GM12891 (cell line): Measurements from ENCODE around the gene CEP57.
"Not testable (repeated sequence)": the region's sequence is repeated elsewhere in the genome, so short reads cannot be mapped to it uniquely, and the experiment has no call there.

ENCODE experiments used
- DNase-seq: peaks from one replicate; pipeline ENCODE4 v3.0.0; 2011; ENCODE audit warnings: low spot score; ENCODE audit not compliant: insufficient read length
- FAIRE-seq: peaks from 2 replicates; lab custom pipeline; 2011; peaks lifted over from hg19 to GRCh38; lab: Jason Lieb, UNC
- PAX5 ChIP-seq: IDR thresholded peaks from 2 replicates; pipeline ENCODE4 v1.6.1; 2011; ENCODE audit warnings: low read length, moderate library complexity, mild to moderate bottlenecking; ENCODE audit not compliant: insufficient read depth, severe bottlenecking
- POLR2A ChIP-seq: IDR thresholded peaks from 2 replicates; pipeline ENCODE4 v1.6.1; 2011; ENCODE audit warnings: low read depth, low read length, control low read depth
- POLR2AphosphoS5 ChIP-seq: IDR thresholded peaks from 2 replicates; pipeline ENCODE4 v1.6.1; 2011; ENCODE audit warnings: low read depth, low read length, control low read depth
- POU2F2 ChIP-seq: IDR thresholded peaks from 2 replicates; pipeline ENCODE4 v1.6.1; 2011; ENCODE audit warnings: low read depth, mild to moderate bottlenecking, control low read depth, low read length, moderate library complexity
- SPI1 ChIP-seq: IDR thresholded peaks from 2 replicates; pipeline ENCODE4 v1.6.1; 2011; ENCODE audit warnings: low read depth, low read length, control low read depth
- TAF1 ChIP-seq: IDR thresholded peaks from 2 replicates; pipeline ENCODE4 v1.6.1; 2011; ENCODE audit warnings: low read depth, low read length, control low read depth

Gene CEP57

GRCh38 chr11:95794086-95794485 lies 3.8 kb downstream of the CEP57 start:
- FAIRE-seq (no peak), DNase-seq (no peak)
- TF ChIP-seq POLR2AphosphoS5 (no peak), PAX5 (no peak), POLR2A (no peak), SPI1 (no peak), TAF1 (no peak), POU2F2 (no peak)

GRCh38 chr11:95795627-95796295 lies 5.5 kb downstream of the CEP57 start:
- no peak for FAIRE-seq
- DNase-seq = no peak
- TF ChIP-seq TAF1 = no peak
- TF ChIP-seq SPI1 = no peak
- no peak for TF ChIP-seq POLR2AphosphoS5
- TF ChIP-seq POLR2A = no peak
- no peak for TF ChIP-seq PAX5
- TF ChIP-seq POU2F2 = no peak

GRCh38 chr11:95796501-95796900 lies 6.2 kb downstream of the CEP57 start:
- TF ChIP-seq TAF1 (no peak), PAX5 (no peak), POLR2A (no peak), POU2F2 (no peak), POLR2AphosphoS5 (no peak), SPI1 (no peak)
- no peak for DNase-seq
- no peak for FAIRE-seq

GRCh38 chr11:95799546-95799945 lies 9.2 kb downstream of the CEP57 start:
- FAIRE-seq (no peak), DNase-seq (no peak)
- no peak for TF ChIP-seq POU2F2
- no peak for TF ChIP-seq PAX5
- no peak for TF ChIP-seq SPI1
- TF ChIP-seq POLR2A = no peak
- no peak for TF ChIP-seq TAF1
- TF ChIP-seq POLR2AphosphoS5 = no peak

GRCh38 chr11:95800438-95800837 lies 10.1 kb downstream of the CEP57 start:
- FAIRE-seq (no peak), DNase-seq (no peak)
- TF ChIP-seq PAX5 = no peak
- no peak for TF ChIP-seq SPI1
- TF ChIP-seq POLR2AphosphoS5 = no peak
- no peak for TF ChIP-seq POU2F2
- no peak for TF ChIP-seq POLR2A

- DNase-seq = no peak
- TF ChIP-seq SPI1 = no peak
- no peak for TF ChIP-seq TAF1
- no peak for TF ChIP-seq POU2F2
- TF ChIP-seq POLR2A = no peak
- TF ChIP-seq POLR2AphosphoS5 = no peak
- no peak for TF ChIP-seq PAX5
- peak; percentile 31 for FAIRE-seq
Observed at GRCh38 chr11:95802806-95803205, 12.5 kb downstream of the CEP57 start.

GRCh38 chr11:95803973-95804372 lies 13.7 kb downstream of the CEP57 start:
- no peak for DNase-seq
- TF ChIP-seq PAX5 = no peak
- TF ChIP-seq TAF1 = no peak
- no peak for TF ChIP-seq POLR2AphosphoS5
- no peak for TF ChIP-seq POU2F2
- TF ChIP-seq SPI1 = no peak
- no peak for TF ChIP-seq POLR2A
- FAIRE-seq = no peak

GRCh38 chr11:95805869-95806268 lies 15.6 kb downstream of the CEP57 start:
- FAIRE-seq (no peak), DNase-seq (no peak)
- TF ChIP-seq SPI1 (no peak), TAF1 (no peak), PAX5 (no peak), POLR2A (no peak), POLR2AphosphoS5 (no peak), POU2F2 (no peak)

GRCh38 chr11:95806464-95806863 lies 16.2 kb downstream of the CEP57 start:
- not testable (repeated sequence) for FAIRE-seq, DNase-seq

GRCh38 chr11:95811052-95811451 lies 20.8 kb downstream of the CEP57 start:
- not testable (repeated sequence) for FAIRE-seq

More at GRCh38 chr11:95811052-95811451, 20.8 kb downstream of the CEP57 start:
- DNase-seq = not testable (repeated sequence)
